Measurements from ENCODE around the gene KLHDC8A. TPM values are rescaled to one million over a fixed set of nuclear protein-coding genes. Genes with fewer than 3 reads are reported as not detected.

The KLHDC8A gene
- total RNA-seq, 1 donor from 2014 or later, result 0.78 TPM

DNA sequence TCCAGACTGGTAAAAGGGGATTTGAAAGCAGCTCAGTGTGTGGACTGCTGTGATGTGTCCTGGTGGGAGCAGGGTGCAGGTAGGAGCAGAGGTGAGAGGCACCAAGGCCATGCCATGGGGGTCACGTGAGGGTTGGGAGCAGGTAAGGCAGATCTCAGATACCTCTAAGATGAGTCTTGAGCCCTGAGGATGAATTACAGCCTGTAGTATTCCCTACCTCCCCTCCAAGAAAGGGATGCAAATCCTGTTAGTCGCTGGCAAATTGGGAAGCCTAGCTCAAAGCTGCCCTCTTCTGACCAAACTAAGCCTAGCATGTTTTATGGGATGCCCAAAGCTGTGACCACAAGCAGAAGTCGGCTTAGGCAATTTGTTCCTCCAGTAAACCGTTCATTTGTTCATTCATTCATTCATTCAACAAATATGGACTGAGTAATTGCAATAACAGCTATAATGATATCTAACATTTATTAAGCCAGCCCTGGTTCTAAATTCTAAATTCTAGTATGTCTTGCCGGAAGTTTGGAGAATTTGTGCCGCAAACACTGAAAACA lies 31.3 kb downstream of the KLHDC8A start:
- DNase-seq (no peak), ATAC-seq (peak; percentile 65)
- no peaks in the 10 kb centered on the region for H3K9me3 ChIP-seq
- no peak overlapping the region for H3K27ac ChIP-seq
- intact Hi-C loops (cut with DNase I), result no loop called here
- no peak overlapping the region for H3K4me3 ChIP-seq
- TF ChIP-seq, protein P1, sequence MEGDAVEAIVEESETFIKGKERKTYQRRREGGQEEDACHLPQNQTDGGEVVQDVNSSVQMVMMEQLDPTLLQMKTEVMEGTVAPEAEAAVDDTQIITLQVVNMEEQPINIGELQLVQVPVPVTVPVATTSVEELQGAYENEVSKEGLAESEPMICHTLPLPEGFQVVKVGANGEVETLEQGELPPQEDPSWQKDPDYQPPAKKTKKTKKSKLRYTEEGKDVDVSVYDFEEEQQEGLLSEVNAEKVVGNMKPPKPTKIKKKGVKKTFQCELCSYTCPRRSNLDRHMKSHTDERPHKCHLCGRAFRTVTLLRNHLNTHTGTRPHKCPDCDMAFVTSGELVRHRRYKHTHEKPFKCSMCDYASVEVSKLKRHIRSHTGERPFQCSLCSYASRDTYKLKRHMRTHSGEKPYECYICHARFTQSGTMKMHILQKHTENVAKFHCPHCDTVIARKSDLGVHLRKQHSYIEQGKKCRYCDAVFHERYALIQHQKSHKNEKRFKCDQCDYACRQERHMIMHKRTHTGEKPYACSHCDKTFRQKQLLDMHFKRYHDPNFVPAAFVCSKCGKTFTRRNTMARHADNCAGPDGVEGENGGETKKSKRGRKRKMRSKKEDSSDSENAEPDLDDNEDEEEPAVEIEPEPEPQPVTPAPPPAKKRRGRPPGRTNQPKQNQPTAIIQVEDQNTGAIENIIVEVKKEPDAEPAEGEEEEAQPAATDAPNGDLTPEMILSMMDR (IDR thresholded peaks at IDR 0.05), result peak; percentile 84
- no peaks in the 10 kb centered on the region for H3K36me3 ChIP-seq
- no peaks in the 10 kb centered on the region for H3K27me3 ChIP-seq
- peaks cover 15% of the 10 kb centered on the region for H3K4me1 ChIP-seq

DNA sequence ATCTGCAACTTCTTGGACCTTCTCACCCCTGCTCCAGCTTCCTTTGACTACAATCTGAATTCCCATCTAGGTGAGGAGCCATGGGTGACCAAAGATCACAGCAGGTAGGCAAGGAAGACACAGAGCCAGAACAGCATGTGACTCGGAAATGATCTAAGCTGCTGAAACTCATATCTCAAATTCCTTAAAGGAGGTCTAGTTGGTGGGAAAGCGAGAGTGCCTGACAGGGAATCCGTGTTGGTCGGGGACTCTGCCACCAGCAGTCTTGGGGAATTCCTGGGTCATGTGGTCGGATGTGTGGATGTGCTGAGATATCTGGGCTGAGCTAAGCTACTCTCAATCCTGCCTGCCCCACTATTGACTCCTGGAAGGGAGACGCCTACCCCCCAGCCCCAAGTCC lies 31.9 kb downstream of the KLHDC8A start:
- Histone ChIP-seq H3K4me1 (peaks cover 19% of the 10 kb centered on the region), H3K27me3 (no peaks in the 10 kb centered on the region), H3K36me3 (no peaks in the 10 kb centered on the region), H3K4me3 (no peak overlapping the region), H3K27ac (no peak overlapping the region), H3K9me3 (no peaks in the 10 kb centered on the region)
- TF ChIP-seq, protein P1 (IDR thresholded peaks at IDR 0.05), result no peak
- DNase-seq (no peak), ATAC-seq (no peak)
- intact Hi-C loops (cut with DNase I), result no loop called here

DNA sequence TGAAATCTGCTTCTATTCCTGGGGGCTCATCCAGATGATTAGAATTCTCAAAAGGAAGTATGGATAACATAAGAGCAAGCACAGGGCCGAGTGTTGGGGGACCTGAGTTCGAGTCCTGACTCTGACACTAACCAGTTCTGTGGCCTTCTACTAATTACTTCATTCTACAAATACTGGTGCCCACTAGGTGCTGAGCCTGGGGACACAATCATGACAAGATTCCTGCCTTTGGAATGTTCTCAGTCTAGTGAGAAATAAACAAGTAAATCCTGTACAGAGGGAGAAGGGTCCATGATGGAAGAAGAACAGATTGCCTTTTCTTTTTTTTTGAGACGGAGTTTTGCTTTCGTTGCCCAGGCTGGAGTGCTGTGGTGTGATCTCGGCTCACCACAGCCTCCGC lies 32.9 kb downstream of the KLHDC8A start:
- Histone ChIP-seq H3K27ac (no peak overlapping the region), H3K4me1 (peaks cover 28% of the 10 kb centered on the region), H3K4me3 (no peak overlapping the region), H3K27me3 (no peaks in the 10 kb centered on the region), H3K9me3 (no peaks in the 10 kb centered on the region), H3K36me3 (no peaks in the 10 kb centered on the region)
- DNase-seq, result no peak
- TF ChIP-seq, protein P1 (IDR thresholded peaks at IDR 0.05), result no peak
- intact Hi-C loops (cut with DNase I), result no loop called here
- ATAC-seq, result no peak

DNA sequence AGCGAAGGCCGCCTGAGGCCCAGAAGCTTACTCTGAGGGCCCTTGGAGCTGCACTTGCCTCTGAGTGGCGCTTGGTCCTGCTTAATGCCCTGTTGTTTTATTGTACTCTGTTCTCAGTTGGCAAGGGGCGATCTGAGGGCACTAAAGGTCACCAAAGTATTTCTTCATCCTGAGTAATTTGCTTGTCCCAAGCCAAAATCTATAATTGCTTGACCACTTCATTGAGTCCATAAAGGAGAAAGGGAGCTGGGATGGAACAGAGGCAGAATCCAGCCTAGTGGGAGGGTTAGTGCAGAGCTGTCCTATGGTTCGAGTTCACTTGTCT lies 34.8 kb downstream of the KLHDC8A start:
- H3K9me3 ChIP-seq, result no peaks in the 10 kb centered on the region
- intact Hi-C loops (cut with DNase I), result no loop called here
- peaks cover 47% of the 10 kb centered on the region for H3K4me1 ChIP-seq
- DNase-seq (no peak), ATAC-seq (no peak)
- no peaks in the 10 kb centered on the region for H3K27me3 ChIP-seq
- H3K27ac ChIP-seq, result no peak overlapping the region
- TF ChIP-seq, protein P1 (IDR thresholded peaks at IDR 0.05), result no peak
- peak overlapping the region; percentile 92 for H3K4me3 ChIP-seq
- no peaks in the 10 kb centered on the region for H3K36me3 ChIP-seq

DNA sequence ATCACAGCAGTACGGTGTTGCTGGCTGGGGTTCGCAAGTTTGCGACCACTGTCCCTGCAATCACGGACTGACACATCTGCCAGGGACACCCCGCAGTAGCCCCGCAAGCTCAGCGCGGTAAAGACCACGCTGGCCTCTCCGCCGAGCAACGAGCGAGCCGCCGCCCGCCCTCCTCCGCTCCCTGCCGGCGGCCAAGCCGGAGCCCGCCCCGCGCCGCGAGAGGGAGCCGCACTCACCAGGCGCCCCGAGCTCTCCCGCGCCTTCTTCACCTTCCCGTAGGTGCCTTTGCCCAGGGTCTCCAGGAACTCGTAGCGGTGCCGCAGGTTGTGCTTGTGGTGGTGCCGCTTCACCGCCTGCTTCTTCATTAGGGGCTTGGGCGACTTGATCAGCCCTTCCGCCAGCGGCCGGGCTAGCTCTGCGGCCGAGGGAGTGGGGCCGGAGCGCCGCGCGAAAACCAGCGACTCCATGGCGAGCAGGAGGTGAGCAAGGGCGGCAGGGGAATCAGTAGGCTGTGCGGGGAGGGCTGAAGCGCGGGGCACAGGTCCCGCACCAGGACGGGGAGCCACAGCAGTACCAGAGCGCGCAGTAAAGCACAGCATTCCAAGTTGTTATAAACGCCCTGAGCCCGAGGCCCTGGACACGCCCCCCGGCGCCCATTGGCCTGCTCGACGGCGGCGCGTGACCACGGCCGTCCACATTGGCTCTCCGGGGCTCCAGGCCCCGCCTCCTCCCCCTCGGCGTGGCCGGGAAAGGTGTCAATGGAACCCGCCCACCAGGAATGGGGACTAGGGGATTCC lies 35.4 kb downstream of the KLHDC8A start, which contains the start of gene NUAK2:
Gene NUAK2, minus strand, starts transcription at position 584 of the 797 bp plus-strand sequence. Its CDS starts 117 bp downstream, at position 467.
- peak; percentile 91 for ATAC-seq

More for the DNA sequence above, 35.4 kb downstream of the KLHDC8A start, which contains the start of gene NUAK2:
- intact Hi-C loops (cut with DNase I), result no loop called here
- H3K4me1 ChIP-seq, result peaks cover 52% of the 10 kb centered on the region
- DNase-seq, result peak; percentile 97
- TF ChIP-seq, protein P1 (IDR thresholded peaks at IDR 0.05), result peak; percentile 40
- H3K27me3 ChIP-seq, result no peaks in the 10 kb centered on the region
- H3K27ac ChIP-seq, result peak within 1 kb of the TSS; percentile 92
- H3K36me3 ChIP-seq, result no peaks in the 10 kb centered on the region
- no peaks in the 10 kb centered on the region for H3K9me3 ChIP-seq
- peak within 1 kb of the TSS; percentile 92 for H3K4me3 ChIP-seq
